ENCODE data around the gene STRN4.

- TF ChIP-seq POLR2AphosphoS5 (IDR thresholded peaks at IDR 0.05; ENCODE audit: low read depth, low read length) (no peak), ELF1 (IDR thresholded peaks at IDR 0.05; ENCODE audit: borderline replicate concordance, low read depth) (no peak), POLR2A (IDR thresholded peaks at IDR 0.05; ENCODE audit: borderline replicate concordance, extremely low read depth, insufficient read depth, insufficient read length) (no peak), REST (IDR thresholded peaks at IDR 0.05; ENCODE audit: low read depth) (no peak), CTCF (IDR thresholded peaks at IDR 0.05 in 2 of 3, conservative IDR thresholded peaks at IDR 0.05 in 1 of 3; ENCODE audit: borderline replicate concordance in 1 of 3, insufficient read depth in 1 of 3, low read depth in 2 of 3, low read length in 2 of 3) (no peak), CEBPB (IDR thresholded peaks at IDR 0.05; ENCODE audit: low read depth) (no peak), RAD21 (IDR thresholded peaks at IDR 0.05; ENCODE audit: low read depth) (no peak), EZH2phosphoT487 (IDR thresholded peaks at IDR 0.05; ENCODE audit: borderline replicate concordance) (no peak), SP1 (IDR thresholded peaks at IDR 0.05; ENCODE audit: low read depth) (no peak)
These were observed 21.0 kb downstream of the STRN4 start for GRCh38 chr19:46725036-46725820.
